Measurements from ENCODE around the gene KLF6.

DNA sequence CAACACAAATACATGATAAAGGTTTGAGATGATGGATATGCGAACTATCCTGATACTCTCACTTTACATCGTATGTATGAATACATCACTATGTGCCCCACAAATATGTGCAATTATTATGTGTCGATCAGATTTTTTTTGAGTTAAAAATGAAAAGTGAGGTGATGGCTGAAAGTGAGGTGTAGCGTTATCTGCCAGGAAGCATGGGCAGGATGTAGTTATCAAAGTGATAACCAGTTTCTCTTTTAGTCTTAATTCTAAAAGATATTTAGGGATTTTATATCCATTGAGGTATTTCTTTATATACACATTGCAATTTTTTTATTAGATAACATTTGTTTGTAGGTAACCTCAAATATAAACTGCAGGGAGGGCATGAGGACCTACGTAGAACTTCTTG, 15.6 kb upstream of the KLF6 start:
- TF ChIP-seq, protein P1, sequence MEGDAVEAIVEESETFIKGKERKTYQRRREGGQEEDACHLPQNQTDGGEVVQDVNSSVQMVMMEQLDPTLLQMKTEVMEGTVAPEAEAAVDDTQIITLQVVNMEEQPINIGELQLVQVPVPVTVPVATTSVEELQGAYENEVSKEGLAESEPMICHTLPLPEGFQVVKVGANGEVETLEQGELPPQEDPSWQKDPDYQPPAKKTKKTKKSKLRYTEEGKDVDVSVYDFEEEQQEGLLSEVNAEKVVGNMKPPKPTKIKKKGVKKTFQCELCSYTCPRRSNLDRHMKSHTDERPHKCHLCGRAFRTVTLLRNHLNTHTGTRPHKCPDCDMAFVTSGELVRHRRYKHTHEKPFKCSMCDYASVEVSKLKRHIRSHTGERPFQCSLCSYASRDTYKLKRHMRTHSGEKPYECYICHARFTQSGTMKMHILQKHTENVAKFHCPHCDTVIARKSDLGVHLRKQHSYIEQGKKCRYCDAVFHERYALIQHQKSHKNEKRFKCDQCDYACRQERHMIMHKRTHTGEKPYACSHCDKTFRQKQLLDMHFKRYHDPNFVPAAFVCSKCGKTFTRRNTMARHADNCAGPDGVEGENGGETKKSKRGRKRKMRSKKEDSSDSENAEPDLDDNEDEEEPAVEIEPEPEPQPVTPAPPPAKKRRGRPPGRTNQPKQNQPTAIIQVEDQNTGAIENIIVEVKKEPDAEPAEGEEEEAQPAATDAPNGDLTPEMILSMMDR (IDR thresholded peaks at IDR 0.05 in 4 of 5, conservative IDR thresholded peaks at IDR 0.05 in 1 of 5), result no peak
- TF ChIP-seq POLR2A (IDR thresholded peaks at IDR 0.05), result no peak

All from gastrocnemius medialis (tissue), 4 donors.